CD4-positive, CD25-positive, alpha-beta regulatory T cell (primary cell): ENCODE data around the gene CD79B. TPM values are rescaled to one million over a fixed set of nuclear protein-coding genes. Genes with fewer than 3 reads are reported as not detected.
"Not testable (repeated sequence)": the region's sequence is repeated elsewhere in the genome, so short reads cannot be mapped to it uniquely, and the experiment has no call there.

Experiments used
- ATAC-seq, 2 donors: fragments of 150-1000 bp; cut with Tn5 transposase; one replicate each; pipeline ENCODE4 v1.10.0; 2021; ENCODE audit warnings: low read depth in 2 of 2, moderate number of reproducible peaks in 2 of 2, moderate library complexity in 1 of 2
- DNase-seq, 3 donors: peaks; one replicate each; pipeline versions ENCODE4 v3.0.0 to v3.0.0-alpha.2; 2012 to 2022; ENCODE audit warnings: mixed read lengths in 1 of 3
- H3K27ac ChIP-seq: one replicate; pipeline ENCODE4 v1.7.0; 2013; ENCODE audit warnings: mild to moderate bottlenecking, low read length; ENCODE audit not compliant: insufficient read depth, poor library complexity, severe bottlenecking
- H3K27me3 ChIP-seq: one replicate; pipeline ENCODE4 v1.7.0; 2013; ENCODE audit warnings: low read length; ENCODE audit not compliant: control insufficient read depth, insufficient read depth
- H3K36me3 ChIP-seq: one replicate; pipeline ENCODE4 v1.7.0; 2013; ENCODE audit warnings: mild to moderate bottlenecking, low read length, moderate library complexity; ENCODE audit not compliant: control insufficient read depth, insufficient read depth
- H3K4me1 ChIP-seq: 2 replicates; pipeline ENCODE4 v1.7.0; 2013; ENCODE audit warnings: mild to moderate bottlenecking, low read length; ENCODE audit not compliant: insufficient read depth, control insufficient read depth, poor library complexity, severe bottlenecking
- H3K4me3 ChIP-seq: one replicate; pipeline ENCODE4 v1.7.0; 2013; ENCODE audit warnings: low read depth, mild to moderate bottlenecking, low read length, moderate library complexity
- H3K9me3 ChIP-seq, 2 experiments: 1 replicate in 1 of 2; 2 replicates in 1 of 2; pipeline ENCODE4 v1.7.0; 2013; ENCODE audit warnings: low read length in 2 of 2, mild to moderate bottlenecking in 1 of 2, moderate library complexity in 1 of 2; ENCODE audit not compliant: control insufficient read depth in 2 of 2
- H3K27ac Mint-ChIP-seq, 3 donors: one replicate each; pipeline ENCODE4 v1.8.0; 2020 to 2022; ENCODE audit warnings: mild to moderate bottlenecking in 3 of 3, mixed read lengths in 3 of 3, moderate library complexity in 2 of 3
- H3K27me3 Mint-ChIP-seq: one replicate; pipeline ENCODE4 v1.8.0; 2022; ENCODE audit warnings: mild to moderate bottlenecking, mixed read lengths
- H3K36me3 Mint-ChIP-seq: one replicate; pipeline ENCODE4 v1.8.0; 2020; ENCODE audit warnings: mixed read lengths
- H3K4me1 Mint-ChIP-seq, 4 donors: one replicate each; pipeline ENCODE4 v1.8.0; 2020 to 2022; ENCODE audit warnings: mixed read lengths in 4 of 4, mild to moderate bottlenecking in 1 of 4
- H3K4me3 Mint-ChIP-seq, 4 donors: one replicate each; pipeline ENCODE4 v1.8.0; 2020 to 2022; ENCODE audit warnings: mild to moderate bottlenecking in 4 of 4, mixed read lengths in 4 of 4, moderate library complexity in 3 of 4
- H3K9me3 Mint-ChIP-seq, 7 donors: one replicate each; pipeline ENCODE4 v1.8.0; 2020 to 2022; ENCODE audit warnings: mixed read lengths in 7 of 7, mild to moderate bottlenecking in 3 of 7, moderate library complexity in 2 of 7
- polyA plus RNA-seq, 4 donors: library from polyadenylated mRNA; unstranded; fragments of 300-500 nt; fragmentation: Illumina TruSeq; gene quantifications; one replicate each; pipeline ENCODE4 v1.2.3, GENCODE V29; 2021
- total RNA-seq: library from RNA; stranded (reverse); gene quantifications from one replicate; pipeline ENCODE4 v1.2.3, GENCODE V29; 2022

CD79B gene
- total and polyA plus RNA-seq, 5 donors from 2014 or later = 31.4 to 85.1 (median 62.3) TPM

DNA sequence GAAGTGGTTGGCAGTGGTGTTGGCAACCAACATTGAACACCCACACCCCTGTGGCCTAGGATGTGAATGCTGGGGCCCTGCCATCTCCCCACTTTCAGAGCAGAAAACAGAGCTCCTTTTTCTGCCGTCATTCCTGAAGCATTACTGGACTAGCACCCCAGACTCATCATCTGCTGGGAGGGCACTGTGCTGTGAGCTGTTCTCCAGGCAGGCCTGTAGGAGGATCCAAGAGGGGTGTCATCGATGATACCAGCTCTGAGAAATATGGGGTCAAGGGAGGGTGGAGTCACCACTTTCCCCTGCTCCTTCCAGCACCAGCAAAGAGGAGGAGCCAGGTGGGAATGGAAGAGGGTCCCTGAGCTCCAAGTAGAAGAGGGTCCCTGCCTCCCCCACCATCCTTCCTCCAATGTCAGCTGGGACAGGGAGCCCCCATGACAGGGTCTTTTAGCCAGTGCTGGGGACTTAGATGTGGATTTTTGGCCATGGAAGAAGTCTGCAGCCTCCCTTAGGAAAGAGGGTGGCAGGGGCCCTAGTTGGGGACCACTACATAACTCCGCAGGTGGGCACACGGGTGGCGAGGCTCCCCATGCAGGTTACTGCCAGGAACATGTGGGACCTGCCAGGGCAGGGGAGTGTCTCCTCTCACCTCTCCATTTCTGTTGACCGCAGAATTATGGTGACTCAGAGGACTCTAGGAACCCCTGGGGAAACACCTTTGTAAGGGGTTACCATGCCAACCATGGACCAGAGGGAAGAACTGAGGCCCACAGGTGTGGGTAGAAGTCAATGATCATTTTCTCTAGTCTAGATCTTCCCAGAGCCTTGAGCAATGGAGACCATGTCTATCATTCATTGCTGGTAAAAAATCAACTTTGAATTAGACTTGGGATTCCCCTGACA, 33.0 kb downstream of the CD79B start:
- not testable (repeated sequence) for H3K4me1 ChIP-seq, H3K9me3 Mint-ChIP-seq, H3K27me3 ChIP-seq, H3K4me3 Mint-ChIP-seq, H3K4me1 Mint-ChIP-seq, H3K9me3 ChIP-seq, H3K36me3 ChIP-seq, H3K27ac ChIP-seq, H3K27me3 Mint-ChIP-seq, H3K36me3 Mint-ChIP-seq, H3K4me3 ChIP-seq
- ATAC-seq (peak in 1 of 2 donors; percentile 48), DNase-seq (peak in 1 of 3 donors; percentile 50)
- peak overlapping the region in 1 of 3 donors; percentile 47 for H3K27ac Mint-ChIP-seq

DNA sequence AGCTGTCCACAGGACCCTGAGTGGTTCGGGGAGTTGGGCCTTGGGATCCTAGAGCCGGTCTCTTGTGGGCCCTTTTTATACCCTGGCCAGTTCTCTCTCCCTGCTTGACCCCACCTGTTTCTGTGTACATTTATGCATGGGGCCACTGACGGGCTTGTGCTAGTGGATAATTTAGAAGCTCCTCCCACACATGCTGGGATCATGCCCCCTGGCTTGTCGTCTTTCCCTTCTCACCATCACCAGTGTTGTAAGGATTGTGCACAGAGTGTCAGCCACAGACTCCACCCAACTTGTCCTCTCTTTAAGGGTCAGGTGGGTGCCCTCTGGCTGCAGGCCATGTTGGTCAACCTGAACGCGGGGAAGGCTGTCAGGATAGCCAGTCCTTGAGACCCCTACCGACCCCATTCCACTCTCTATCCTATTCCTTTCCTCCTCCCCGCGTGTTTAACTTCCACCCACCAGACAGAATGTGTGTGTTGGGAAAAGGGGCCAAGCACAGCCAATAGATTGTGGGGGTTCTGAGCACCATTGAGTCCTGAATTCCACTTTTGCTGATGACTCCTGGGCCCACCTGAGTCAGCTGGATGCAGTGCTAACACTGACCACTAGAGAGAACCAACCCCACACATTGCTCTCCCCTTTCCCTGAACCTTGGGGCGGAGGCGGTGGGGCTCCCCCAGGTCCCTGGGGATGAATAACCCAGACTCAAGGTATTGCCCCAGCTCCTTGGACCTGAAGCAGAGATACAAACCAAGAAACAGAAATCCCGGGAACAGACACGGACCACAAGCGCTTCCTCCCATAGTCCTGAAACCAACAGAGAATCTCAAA, 35.4 kb downstream of the CD79B start, which contains the start of gene CSH1:
CSH1 (minus strand) TSS at position 51 of the 831 bp plus-strand sequence. CDS start 63 bp downstream, outside the sequence.
- H3K9me3 ChIP-seq, ATAC-seq, H3K27ac ChIP-seq, H3K27me3 Mint-ChIP-seq, H3K4me3 Mint-ChIP-seq, H3K36me3 ChIP-seq, H3K4me3 ChIP-seq, DNase-seq, H3K9me3 Mint-ChIP-seq, H3K4me1 ChIP-seq, H3K36me3 Mint-ChIP-seq, H3K4me1 Mint-ChIP-seq, H3K27me3 ChIP-seq: not testable (repeated sequence)
- peak within 1 kb of the TSS in 1 of 3 donors; percentile 43 for H3K27ac Mint-ChIP-seq

DNA sequence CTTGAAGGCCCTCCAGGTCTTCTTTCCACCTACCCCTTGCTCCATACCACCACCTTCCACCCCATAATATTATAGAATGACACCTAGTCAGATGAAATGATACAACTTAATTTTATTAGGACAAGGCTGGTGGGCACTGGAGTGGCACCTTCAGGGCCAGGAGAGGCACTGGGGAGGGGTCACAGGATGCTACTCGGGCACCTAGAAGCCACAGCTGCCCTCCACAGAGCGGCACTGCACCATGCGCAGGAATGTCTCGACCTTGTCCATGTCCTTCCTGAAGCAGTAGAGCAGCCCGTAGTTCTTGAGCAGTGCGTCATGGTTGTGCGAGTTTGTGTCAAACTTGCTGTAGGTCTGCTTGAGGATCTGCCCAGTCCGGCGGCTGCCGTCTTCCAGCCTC, 37.3 kb downstream of the CD79B start:
- H3K27ac Mint-ChIP-seq, H3K9me3 ChIP-seq, H3K9me3 Mint-ChIP-seq, H3K36me3 ChIP-seq, H3K27ac ChIP-seq, H3K4me1 Mint-ChIP-seq, ATAC-seq, H3K36me3 Mint-ChIP-seq, DNase-seq, H3K4me1 ChIP-seq, H3K4me3 ChIP-seq, H3K4me3 Mint-ChIP-seq, H3K27me3 Mint-ChIP-seq, H3K27me3 ChIP-seq: not testable (repeated sequence)

DNA sequence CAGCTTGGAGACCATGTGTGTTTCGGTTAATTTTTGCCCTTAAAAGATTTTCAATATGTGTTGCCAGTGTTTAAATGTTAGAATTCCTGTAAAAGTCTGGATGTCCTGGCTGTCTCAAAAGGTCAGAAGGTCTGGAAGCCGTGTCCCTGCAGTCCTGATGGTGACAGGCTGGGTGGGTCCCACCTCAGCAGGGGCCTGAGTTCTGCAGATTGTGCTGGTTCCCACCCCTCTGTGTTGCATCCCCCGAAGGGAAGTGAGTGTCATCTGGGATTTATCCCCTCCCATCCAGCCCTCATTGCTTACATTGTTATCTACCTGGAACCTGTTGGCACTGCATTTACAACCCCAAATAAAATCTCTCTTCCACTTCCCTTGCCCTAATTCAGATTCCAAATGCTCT, 38.1 kb downstream of the CD79B start:
- H3K27ac Mint-ChIP-seq, ATAC-seq, H3K4me1 Mint-ChIP-seq, H3K27me3 ChIP-seq, H3K27ac ChIP-seq, H3K36me3 Mint-ChIP-seq, H3K9me3 Mint-ChIP-seq, H3K36me3 ChIP-seq, DNase-seq, H3K4me1 ChIP-seq, H3K4me3 ChIP-seq, H3K9me3 ChIP-seq, H3K4me3 Mint-ChIP-seq, H3K27me3 Mint-ChIP-seq: not testable (repeated sequence)

DNA sequence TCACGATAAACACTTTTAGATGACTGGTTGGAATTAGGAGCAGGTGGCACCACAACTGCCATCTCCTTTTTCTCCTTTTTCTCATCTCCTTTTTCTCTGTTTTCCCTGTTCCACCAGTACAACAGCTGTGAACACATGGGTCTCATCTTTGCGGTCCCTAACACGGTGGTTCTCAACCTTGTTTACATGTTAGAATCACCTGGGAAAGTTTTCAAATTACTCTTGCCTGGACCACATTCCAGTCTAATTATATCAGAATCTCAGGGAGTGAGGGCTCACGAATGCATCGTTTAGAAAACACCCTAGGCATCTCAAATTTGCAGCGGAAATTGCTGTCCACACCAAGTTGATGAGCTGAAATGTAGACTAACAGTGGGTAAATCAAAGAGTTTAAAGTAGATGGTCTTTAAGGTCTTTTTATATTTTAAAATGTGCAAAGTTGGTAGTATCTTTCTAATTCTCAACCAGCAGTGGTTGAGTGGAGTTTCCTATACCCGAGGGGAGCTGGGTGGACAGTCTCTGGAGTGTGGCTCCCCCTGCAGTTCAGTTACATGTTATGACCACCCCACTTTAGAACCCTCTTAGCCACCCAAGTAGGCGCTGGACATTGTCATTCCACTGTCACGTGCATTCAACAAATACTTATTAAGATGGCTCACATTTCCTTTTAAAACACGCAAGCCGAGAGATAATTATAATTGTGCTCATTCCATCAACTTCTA, 39.7 kb downstream of the CD79B start:
- not testable (repeated sequence) for H3K9me3 ChIP-seq, ATAC-seq, H3K36me3 Mint-ChIP-seq, H3K36me3 ChIP-seq, H3K27me3 ChIP-seq, H3K4me3 Mint-ChIP-seq, H3K27ac ChIP-seq, H3K9me3 Mint-ChIP-seq, H3K4me1 Mint-ChIP-seq, H3K4me1 ChIP-seq, H3K4me3 ChIP-seq, DNase-seq
- H3K27ac Mint-ChIP-seq = peak overlapping the region in 1 of 3 donors; percentile 3
- H3K27me3 Mint-ChIP-seq = peaks cover 15% of the 10 kb centered on the region

DNA sequence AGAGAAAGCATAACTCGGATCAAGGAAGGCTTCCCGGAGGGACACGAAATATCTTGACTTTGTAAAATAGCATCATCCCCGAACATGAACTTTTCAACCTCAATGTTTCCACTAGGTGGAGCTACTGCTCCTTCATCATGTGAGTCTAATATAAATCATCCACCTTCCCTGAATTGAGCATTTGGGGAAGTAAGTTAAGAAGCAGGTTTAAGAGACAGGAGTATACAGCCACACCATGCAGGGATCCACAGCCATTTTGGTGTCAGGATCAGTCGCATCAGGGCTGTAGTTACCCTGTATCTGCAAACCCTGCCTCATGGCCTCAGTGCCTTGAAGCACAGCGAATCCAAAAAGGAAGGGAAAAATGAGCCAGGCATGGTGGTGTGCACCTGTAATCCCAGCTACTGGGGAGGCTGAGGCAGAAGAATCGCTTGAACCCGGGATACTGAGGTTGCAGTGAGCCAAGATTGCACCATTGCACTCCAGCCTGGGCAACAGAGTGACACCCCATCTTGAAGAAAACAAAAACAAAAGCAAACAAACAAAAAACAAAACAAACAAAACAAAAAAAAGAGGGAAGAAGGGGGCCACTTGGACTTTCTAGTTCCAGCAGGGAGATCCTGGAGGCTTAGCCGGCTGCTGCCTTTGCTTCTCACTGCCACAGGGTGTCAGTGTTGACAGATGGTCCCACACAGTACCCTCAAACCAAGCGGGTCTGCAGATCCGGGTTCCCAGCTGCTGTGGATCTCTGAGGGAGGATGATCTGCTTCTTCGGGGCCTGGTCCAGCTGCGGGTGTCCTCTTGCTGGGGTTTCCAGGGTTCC, 42.9 kb downstream of the CD79B start:
- not testable (repeated sequence) for H3K36me3 Mint-ChIP-seq, H3K27me3 ChIP-seq, H3K4me1 Mint-ChIP-seq, H3K9me3 ChIP-seq, H3K27ac Mint-ChIP-seq, H3K27ac ChIP-seq, H3K9me3 Mint-ChIP-seq, H3K4me1 ChIP-seq, H3K36me3 ChIP-seq, H3K4me3 Mint-ChIP-seq, H3K4me3 ChIP-seq
- ATAC-seq = peak; percentile 44 to 55
- peak in 2 of 3 donors; percentile 26 to 35 for DNase-seq
- H3K27me3 Mint-ChIP-seq = peaks cover 30% of the 10 kb centered on the region

DNA sequence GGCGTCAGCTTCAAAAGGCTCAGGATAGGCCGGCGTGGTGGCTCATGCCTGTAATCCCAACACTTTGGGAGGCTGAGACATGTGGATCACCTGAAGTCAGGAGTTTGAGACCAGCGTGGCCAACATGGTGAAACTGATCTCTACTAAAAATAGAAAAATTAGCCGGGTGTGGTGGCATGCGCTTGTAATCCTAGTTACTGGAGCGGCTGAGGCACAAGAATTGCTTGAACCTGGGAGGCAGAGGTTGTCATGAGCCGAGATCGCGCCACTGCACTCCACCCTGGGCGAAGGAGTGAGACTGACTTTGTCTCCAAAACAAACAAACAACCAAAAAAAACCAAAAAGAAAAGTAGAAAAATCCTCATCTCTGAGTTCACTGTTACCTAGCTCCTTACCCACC, 47.0 kb downstream of the CD79B start:
- H3K4me3 ChIP-seq, H3K27me3 ChIP-seq, H3K36me3 ChIP-seq, H3K9me3 Mint-ChIP-seq, H3K36me3 Mint-ChIP-seq, DNase-seq, H3K4me1 ChIP-seq, H3K4me1 Mint-ChIP-seq, H3K27ac Mint-ChIP-seq, ATAC-seq, H3K4me3 Mint-ChIP-seq, H3K9me3 ChIP-seq, H3K27ac ChIP-seq: not testable (repeated sequence)
- peaks cover 32% of the 10 kb centered on the region for H3K27me3 Mint-ChIP-seq
